ENCODE data around the gene CACNA2D1. TPM values are rescaled to one million over a fixed set of nuclear protein-coding genes. Genes with fewer than 3 reads are reported as not detected.

CACNA2D1 gene
- total and polyA plus RNA-seq, 12 donors = 10.5 to 60.9 (median 35.9) TPM

DNA sequence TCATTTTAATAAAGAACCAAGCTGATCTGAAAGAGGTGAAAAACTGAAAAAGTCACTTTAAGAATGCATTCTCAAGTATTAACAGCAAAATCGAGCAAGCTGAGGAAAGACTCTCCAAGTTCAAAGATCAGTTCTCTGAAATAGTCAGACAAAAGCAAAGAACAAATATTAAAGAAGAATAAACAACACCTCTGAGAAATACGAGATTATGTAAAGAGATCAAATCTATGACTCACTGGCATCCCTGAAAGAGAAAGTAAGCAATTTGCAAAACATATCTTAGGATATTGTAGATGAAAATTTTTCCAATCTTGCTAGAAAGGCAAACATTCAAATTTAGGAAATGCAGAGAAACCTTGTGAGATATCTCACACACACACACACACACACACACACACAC is 535.4 kb downstream of the CACNA2D1 start:
- DNase-seq = no peak
- Histone ChIP-seq H3K27ac (no peak overlapping the region), H3K27me3 (no peaks in the 10 kb centered on the region), H3K9me3 (replicated peaks in 1 of 3) (no peaks in the 10 kb centered on the region), H3K4me1 (replicated peaks in 1 of 2) (no peaks in the 10 kb centered on the region), H3K4me3 (no peak overlapping the region), H3K36me3 (replicated peaks in 1 of 2) (no peaks in the 10 kb centered on the region)
- TF ChIP-seq, protein P1, sequence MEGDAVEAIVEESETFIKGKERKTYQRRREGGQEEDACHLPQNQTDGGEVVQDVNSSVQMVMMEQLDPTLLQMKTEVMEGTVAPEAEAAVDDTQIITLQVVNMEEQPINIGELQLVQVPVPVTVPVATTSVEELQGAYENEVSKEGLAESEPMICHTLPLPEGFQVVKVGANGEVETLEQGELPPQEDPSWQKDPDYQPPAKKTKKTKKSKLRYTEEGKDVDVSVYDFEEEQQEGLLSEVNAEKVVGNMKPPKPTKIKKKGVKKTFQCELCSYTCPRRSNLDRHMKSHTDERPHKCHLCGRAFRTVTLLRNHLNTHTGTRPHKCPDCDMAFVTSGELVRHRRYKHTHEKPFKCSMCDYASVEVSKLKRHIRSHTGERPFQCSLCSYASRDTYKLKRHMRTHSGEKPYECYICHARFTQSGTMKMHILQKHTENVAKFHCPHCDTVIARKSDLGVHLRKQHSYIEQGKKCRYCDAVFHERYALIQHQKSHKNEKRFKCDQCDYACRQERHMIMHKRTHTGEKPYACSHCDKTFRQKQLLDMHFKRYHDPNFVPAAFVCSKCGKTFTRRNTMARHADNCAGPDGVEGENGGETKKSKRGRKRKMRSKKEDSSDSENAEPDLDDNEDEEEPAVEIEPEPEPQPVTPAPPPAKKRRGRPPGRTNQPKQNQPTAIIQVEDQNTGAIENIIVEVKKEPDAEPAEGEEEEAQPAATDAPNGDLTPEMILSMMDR (IDR thresholded peaks at IDR 0.05) = no peak
- no peak for TF ChIP-seq POLR2A (IDR thresholded peaks at IDR 0.05)
- intact Hi-C loops (cut with DNase I) = no loop called here
- WGBS, 4 donors = 55 to 69% (median 60%) methylated on average over 2 of the region's 2 CpGs

DNA sequence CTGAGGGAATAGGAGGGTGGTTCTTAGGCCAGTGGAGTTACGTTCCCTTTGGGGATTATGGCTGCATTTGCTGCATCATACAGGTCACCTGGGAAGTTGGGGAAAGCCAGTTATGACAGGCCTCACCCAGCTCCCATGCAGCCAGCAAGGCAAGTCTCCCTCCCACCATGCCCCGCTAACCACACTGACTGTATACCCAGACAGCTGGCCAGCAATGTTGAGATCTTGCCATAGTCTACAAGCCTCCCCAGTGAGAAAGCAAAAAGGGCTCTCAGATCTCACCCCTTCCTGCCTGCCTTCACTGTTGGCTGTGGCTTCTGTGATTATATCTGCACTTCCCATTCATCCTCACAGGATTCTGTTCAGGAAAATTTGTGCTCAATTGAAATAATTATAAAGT is 540.5 kb downstream of the CACNA2D1 start:
- Histone ChIP-seq H3K27ac (no peak overlapping the region), H3K4me1 (replicated peaks in 1 of 2) (no peaks in the 10 kb centered on the region), H3K4me3 (no peak overlapping the region), H3K9me3 (replicated peaks in 1 of 3) (no peaks in the 10 kb centered on the region), H3K27me3 (no peaks in the 10 kb centered on the region), H3K36me3 (replicated peaks in 1 of 2) (no peaks in the 10 kb centered on the region)
- intact Hi-C loops (cut with DNase I) = no loop called here
- no peak for DNase-seq
- WGBS, 4 donors = 86 to 92% (median 90%) methylated on average over 2 of the region's 2 CpGs
- TF ChIP-seq POLR2A (IDR thresholded peaks at IDR 0.05) = no peak
- TF ChIP-seq, protein P1 (IDR thresholded peaks at IDR 0.05) = no peak

DNA sequence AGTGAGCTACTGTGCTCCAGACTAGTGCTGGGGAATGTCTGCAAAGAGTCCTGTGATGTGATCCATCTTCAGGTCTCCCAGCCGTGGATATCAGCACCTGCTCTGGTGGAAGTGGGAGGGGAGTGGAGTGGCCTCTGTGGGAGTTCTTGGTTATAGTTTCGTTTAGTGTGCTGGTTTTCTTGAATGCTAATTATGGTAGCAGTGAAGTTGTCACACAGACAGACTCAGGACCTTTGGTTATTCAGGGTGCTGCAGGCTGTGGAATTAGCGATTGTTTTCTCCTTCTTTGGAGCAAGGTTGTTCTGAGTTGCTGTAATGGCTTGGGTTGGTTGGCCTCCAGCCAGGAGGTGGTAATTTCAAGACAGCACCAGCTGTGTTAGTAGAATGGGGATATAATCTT is 541.0 kb downstream of the CACNA2D1 start:
- WGBS, 4 donors = 48 to 78% (median 59%) methylated on average over 3 of the region's 3 CpGs
- TF ChIP-seq, protein P1 (IDR thresholded peaks at IDR 0.05) = no peak
- no peak for TF ChIP-seq POLR2A (IDR thresholded peaks at IDR 0.05)
- no peaks in the 10 kb centered on the region for H3K36me3 ChIP-seq (replicated peaks in 1 of 2)
- H3K4me3 ChIP-seq = no peak overlapping the region
- H3K27me3 ChIP-seq = no peaks in the 10 kb centered on the region
- H3K9me3 ChIP-seq (replicated peaks in 1 of 3) = no peaks in the 10 kb centered on the region
- intact Hi-C loops (cut with DNase I) = no loop called here
- H3K4me1 ChIP-seq (replicated peaks in 1 of 2) = no peaks in the 10 kb centered on the region
- H3K27ac ChIP-seq = no peak overlapping the region
- DNase-seq = no peak
